Endothelial cell of umbilical vein (primary cell): ENCODE results near the gene RPL22L1. TPM values are rescaled to one million over a fixed set of nuclear protein-coding genes. Genes with fewer than 3 reads are reported as not detected.

Experiments used
- BruUV-seq: library from RNA; stranded (reverse); fragments of 400-500 nt; replicated peaks from 2 replicates; lab custom pipeline; 2021; lab: Mats Ljungman, UMichigan
- CTCF ChIA-PET: fragments of 300-600, 350-600 bp; sonication (Branson Sonifier 250); formaldehyde crosslinking; loops from one replicate; lab custom pipeline; 2021; ENCODE audit warnings: antibody characterized with exemption, inconsistent platforms; lab: Charles Lee
- POLR2A ChIA-PET: fragments of 300-600, 350-600 bp; sonication (Branson Sonifier 250); formaldehyde crosslinking; loops from one replicate; lab custom pipeline; 2021; ENCODE audit warnings: antibody characterized with exemption, inconsistent platforms; lab: Charles Lee
- DNase-seq: peaks from one replicate; pipeline ENCODE4 v3.0.0-alpha.2; 2011; ENCODE audit warnings: low read depth, low spot score
- FAIRE-seq: peaks from 2 replicates; lab custom pipeline; 2011; peaks lifted over from hg19 to GRCh38; lab: Jason Lieb, UNC
- H2AFZ ChIP-seq: 2 replicates; pipeline ENCODE4 v1.6.0; 2012; ENCODE audit warnings: low read depth, low read length, control low read depth, inconsistent platforms
- H3K27ac ChIP-seq: 2 replicates; pipeline ENCODE4 v1.5.1; 2011; ENCODE audit warnings: low read depth, mild to moderate bottlenecking, control low read depth, low read length, moderate library complexity; ENCODE audit not compliant: insufficient read depth
- H3K27me3 ChIP-seq, 2 experiments: 2 replicates each; pipeline versions ENCODE4 v1.6.0 to v1.6.1; 2011; ENCODE audit warnings: low read length in 2 of 2, mixed read lengths in 1 of 2; ENCODE audit not compliant: control insufficient read depth in 2 of 2, insufficient read depth in 2 of 2
- H3K36me3 ChIP-seq, 2 experiments: 2 replicates in 1 of 2; 3 replicates in 1 of 2; pipeline ENCODE4 v1.5.1; 2011; ENCODE audit warnings: low read length in 2 of 2, mild to moderate bottlenecking in 1 of 2, moderate library complexity in 1 of 2; ENCODE audit not compliant: control insufficient read depth in 2 of 2, insufficient read depth in 2 of 2; ENCODE audit errors: extremely low read depth in 1 of 2
- H3K4me1 ChIP-seq: 3 replicates; pipeline ENCODE4 v1.5.1; 2011; ENCODE audit warnings: mild to moderate bottlenecking, low read length; ENCODE audit not compliant: control insufficient read depth, insufficient read depth; ENCODE audit errors: extremely low read depth
- H3K4me2 ChIP-seq: 2 replicates; pipeline ENCODE4 v1.6.1; 2011; ENCODE audit warnings: low read length, control low read depth, mixed read lengths; ENCODE audit not compliant: insufficient read depth
- H3K4me3 ChIP-seq, 3 experiments: fragments of 200-600 bp in 1 of 3; sonication (generic), shearing (Covaris generic) in 1 of 3; replicated peaks in 1 of 3; 2 replicates each; pipeline ENCODE4 v1.5.1; 2011 to 2016; ENCODE audit warnings: control low read depth in 3 of 3, low read length in 3 of 3, mild to moderate bottlenecking in 2 of 3, inconsistent platforms in 1 of 3, low read depth in 1 of 3, moderate library complexity in 1 of 3; ENCODE audit not compliant: insufficient read depth in 1 of 3
- H3K79me2 ChIP-seq: 2 replicates; pipeline ENCODE4 v1.6.0; 2012; ENCODE audit warnings: low read length, inconsistent platforms; ENCODE audit not compliant: control insufficient read depth, insufficient read depth
- H3K9ac ChIP-seq: replicated peaks from 2 replicates; pipeline ENCODE3; 2011; ENCODE audit warnings: low read length, control low read depth; ENCODE audit not compliant: insufficient read depth; ENCODE audit errors: extremely low read depth
- H3K9me1 ChIP-seq: replicated peaks from 3 replicates; pipeline ENCODE4 v1.6.0; 2011; ENCODE audit warnings: mild to moderate bottlenecking, low read length; ENCODE audit not compliant: control insufficient read depth, insufficient read depth; ENCODE audit errors: extremely low read depth
- H3K9me3 ChIP-seq: replicated peaks from 2 replicates; pipeline ENCODE4 v1.5.1; 2012; ENCODE audit warnings: low read length, inconsistent platforms; ENCODE audit not compliant: control insufficient read depth, insufficient read depth
- H4K20me1 ChIP-seq: replicated peaks from 2 replicates; pipeline ENCODE3; 2011; ENCODE audit warnings: mild to moderate bottlenecking, low read length; ENCODE audit not compliant: control insufficient read depth, insufficient read depth; ENCODE audit errors: extremely low read depth
- CTCF ChIP-seq, 2 donors: IDR thresholded peaks; 1 replicate in 1 of 2; 2 replicates in 1 of 2; pipeline ENCODE4 v1.5.1; 2011; ENCODE audit warnings: low read length in 2 of 2, mild to moderate bottlenecking in 2 of 2, moderate library complexity in 2 of 2, control low read depth in 1 of 2, inconsistent platforms in 1 of 2, low read depth in 1 of 2; ENCODE audit not compliant: insufficient read depth in 1 of 2; ENCODE audit errors: extremely low read depth in 1 of 2
- EZH2 ChIP-seq: IDR thresholded peaks from 2 replicates; pipeline ENCODE4 v1.6.1; 2012; ENCODE audit warnings: borderline replicate concordance, low read depth, mild to moderate bottlenecking, moderate library complexity, low read length, inconsistent platforms; ENCODE audit not compliant: severe bottlenecking
- GATA2 ChIP-seq: IDR thresholded peaks from 2 replicates; pipeline ENCODE4 v1.7.0; 2011; ENCODE audit warnings: low read depth, mild to moderate bottlenecking, moderate library complexity, mixed read lengths, low read length; ENCODE audit not compliant: insufficient read length, insufficient read depth
- MYC ChIP-seq: IDR thresholded peaks from one replicate; pipeline ENCODE4 v1.6.1; 2011; ENCODE audit warnings: mild to moderate bottlenecking, low read depth, low read length
- POLR2A ChIP-seq: IDR thresholded peaks from 2 replicates; pipeline ENCODE4 v1.6.1; 2012; ENCODE audit warnings: low read depth, mild to moderate bottlenecking, control low read depth, low read length
- POLR2AphosphoS5 ChIP-seq: IDR thresholded peaks from 2 replicates; pipeline ENCODE4 v1.6.1; 2012; ENCODE audit warnings: low read depth, mild to moderate bottlenecking, control low read depth, low read length, moderate library complexity; ENCODE audit not compliant: insufficient read depth
- dilution Hi-C: fragments of 300-500 bp; cut with MboI; formaldehyde crosslinking; loops from one replicate; pipeline ENCODE4 v1.15.0; 2019; ENCODE audit warnings: low sequenced_read_pairs; ENCODE audit not compliant: extremely low pct_ligation_motif_present
- intact Hi-C: fragments of 100-400 bp; cut with micrococcal nuclease; formaldehyde crosslinking; loops from one replicate; pipeline ENCODE4 v1.10.0; 2022
- polyA plus RNA-seq, 4 experiments: library from polyadenylated mRNA; depleted of rRNA in 3 of 4; stranded (reverse) in 3 of 4; unstranded in 1 of 4; fragments of >200 nt; gene quantifications; 2 replicates each; pipeline versions ENCODE4 v1.2.1 to v1.2.3, GENCODE V29; 2011 to 2012; ENCODE audit warnings: missing spikeins in 1 of 4
- total RNA-seq: library from RNA; stranded (reverse); gene quantifications from 2 replicates; pipeline ENCODE4 v1.2.3, GENCODE V29; 2021
- TF ChIP-seq, protein P1 (sequence below): IDR thresholded peaks from 2 replicates; pipeline ENCODE4 v1.6.1; 2011; ENCODE audit not compliant: insufficient read depth, insufficient read length

The RPL22L1 gene
- total and polyA plus RNA-seq, 2 donors (not counting 3 experiments of a cell fraction or from before 2014, with no cell fraction given) = 65.0 to 176 TPM

DNA sequence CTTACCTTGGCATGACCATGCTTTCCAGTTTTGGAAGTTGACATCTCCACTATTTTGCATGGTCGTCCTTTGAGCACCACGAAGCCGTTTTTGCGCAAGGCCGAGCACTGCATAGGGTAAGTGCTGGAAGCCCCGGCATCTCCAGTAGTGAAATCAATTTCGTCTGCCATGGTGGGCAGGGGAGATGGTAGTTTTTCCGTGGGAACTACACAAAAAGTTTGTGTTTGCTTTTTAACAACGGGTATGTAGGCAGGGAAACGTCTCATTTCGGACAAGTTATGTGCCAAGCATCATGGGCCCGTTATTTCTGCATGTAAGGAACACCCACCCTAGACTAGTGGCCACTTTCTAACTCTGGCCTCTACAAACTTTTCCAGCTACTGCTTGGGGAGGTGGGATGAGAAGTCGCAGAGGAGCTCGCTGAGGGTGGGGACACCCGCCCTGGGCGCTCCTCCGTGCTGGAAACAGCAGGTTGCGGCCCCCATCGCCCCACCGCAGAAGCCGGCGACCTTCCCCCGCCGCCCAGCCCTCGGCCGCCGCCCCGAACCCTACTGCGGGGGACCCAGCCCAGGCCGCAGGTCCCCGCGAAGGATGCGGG lies 37.7 kb upstream of the RPL22L1 start:
- Histone ChIP-seq H2AFZ (peak overlapping the region; percentile 93), H3K4me3 (peak overlapping the region; percentile 64 to 69 (median 68)), H3K4me1 (peaks cover 12% of the 10 kb centered on the region), H3K9ac (peak overlapping the region; percentile 68), H3K9me3 (no peaks in the 10 kb centered on the region), H3K27me3 (peaks cover 0 to 3% of the 10 kb centered on the region in 2 experiments), H3K27ac (no peak overlapping the region), H3K36me3 (no peaks in the 10 kb centered on the region), H4K20me1 (no peaks in the 10 kb centered on the region), H3K4me2 (peak overlapping the region; percentile 99), H3K9me1 (no peaks in the 10 kb centered on the region), H3K79me2 (no peaks in the 10 kb centered on the region)
- intact Hi-C loops (loop anchor here (1.0 kb wide), 1 partner anchor 37 kb away; the partner anchor contains the start of gene RPL22L1), dilution Hi-C loops (no loop called here)
- ChIA-PET POLR2A (interaction anchor here (1.6 kb wide), 1 partner anchor 38 kb away, joined by 7 read pairs; the partner anchor contains the start of gene RPL22L1), CTCF (interaction anchor here (1.5 to 1.7 kb wide), 2 partner anchors 19 to 97 kb away, joined by 5 read pairs; no protein-coding TSS in a partner anchor)
- no peak for TF ChIP-seq GATA2
- TF ChIP-seq POLR2A = no peak
- TF ChIP-seq, protein P1, sequence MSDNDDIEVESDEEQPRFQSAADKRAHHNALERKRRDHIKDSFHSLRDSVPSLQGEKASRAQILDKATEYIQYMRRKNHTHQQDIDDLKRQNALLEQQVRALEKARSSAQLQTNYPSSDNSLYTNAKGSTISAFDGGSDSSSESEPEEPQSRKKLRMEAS = no peak
- no TSS peak for BruUV-seq
- DNase-seq (peak; percentile 27), FAIRE-seq (no peak)

DNA sequence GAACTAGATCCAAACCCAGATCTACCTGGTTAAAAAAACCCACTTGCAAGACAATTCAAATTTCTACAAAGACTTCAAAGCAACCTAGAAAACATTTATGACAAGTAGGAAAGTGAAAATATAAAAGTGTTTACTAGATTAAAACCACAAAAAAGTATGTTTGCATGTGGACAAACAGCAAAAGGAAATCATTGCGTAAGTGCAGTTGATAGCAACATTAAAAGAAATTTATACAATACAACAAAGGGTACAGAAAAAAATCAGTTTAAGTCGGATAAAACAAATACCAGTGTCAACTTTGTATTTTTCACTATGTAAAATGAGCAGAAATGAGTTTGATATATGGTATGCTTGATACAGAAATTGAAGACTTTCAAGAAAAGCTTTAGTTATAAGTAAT lies 35.9 kb upstream of the RPL22L1 start:
- Histone ChIP-seq H3K4me3 (no peak overlapping the region), H2AFZ (no peak overlapping the region), H3K9ac (no peak overlapping the region), H3K9me3 (no peaks in the 10 kb centered on the region), H3K79me2 (no peaks in the 10 kb centered on the region), H3K27me3 (peaks cover 0 to 2% of the 10 kb centered on the region in 2 experiments), H3K4me1 (peaks cover 12% of the 10 kb centered on the region), H3K4me2 (no peak overlapping the region), H3K9me1 (no peaks in the 10 kb centered on the region), H3K36me3 (no peaks in the 10 kb centered on the region), H3K27ac (no peak overlapping the region), H4K20me1 (no peaks in the 10 kb centered on the region)
- BruUV-seq = no TSS peak
- DNase-seq (no peak), FAIRE-seq (no peak)
- dilution Hi-C loops = no loop called here
- intact Hi-C loops = no loop called here
- CTCF ChIA-PET = no interaction called here
- no peak for TF ChIP-seq MYC
- TF ChIP-seq POLR2A = no peak
- TF ChIP-seq CTCF (IDR thresholded peaks at IDR 0.05; ENCODE audit: extremely low read depth in 1 of 2, insufficient read depth in 1 of 2, low read depth in 1 of 2, low read length in 2 of 2) = no peak
- no peak for TF ChIP-seq GATA2
- no peak for TF ChIP-seq EZH2
- TF ChIP-seq POLR2AphosphoS5 = no peak
- TF ChIP-seq, protein P1 = no peak
- POLR2A ChIA-PET = no interaction called here
